GM12872 (cell line): Measurements from ENCODE around the gene KDF1.

Experiments
- TF ChIP-seq, protein P1 (sequence below): IDR thresholded peaks from 3 replicates; pipeline ENCODE4 v1.5.1; 2011; ENCODE audit warnings: low read depth, mild to moderate bottlenecking, low read length, moderate library complexity; ENCODE audit not compliant: insufficient read depth

KDF1 gene

DNA sequence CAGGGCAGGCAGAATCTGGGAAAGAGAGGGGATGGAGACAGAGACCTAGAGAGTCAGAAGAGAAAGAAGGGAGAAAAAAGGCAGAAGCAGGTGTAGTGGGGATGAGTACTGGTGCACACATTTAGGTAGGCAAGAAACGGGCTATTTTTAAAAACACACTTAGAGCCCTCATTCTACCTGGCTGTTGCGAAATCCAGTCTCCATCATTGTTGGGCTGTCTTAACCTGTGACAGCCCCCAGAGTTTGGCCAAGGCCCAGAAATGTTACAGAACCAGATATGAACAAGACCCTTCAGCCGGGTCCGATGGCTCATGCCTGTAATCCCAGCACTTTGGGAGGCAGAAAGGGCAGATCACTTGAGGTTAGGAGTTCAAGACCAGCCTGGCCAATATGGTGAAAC is 12.6 kb upstream of the KDF1 start:
- TF ChIP-seq, protein P1, sequence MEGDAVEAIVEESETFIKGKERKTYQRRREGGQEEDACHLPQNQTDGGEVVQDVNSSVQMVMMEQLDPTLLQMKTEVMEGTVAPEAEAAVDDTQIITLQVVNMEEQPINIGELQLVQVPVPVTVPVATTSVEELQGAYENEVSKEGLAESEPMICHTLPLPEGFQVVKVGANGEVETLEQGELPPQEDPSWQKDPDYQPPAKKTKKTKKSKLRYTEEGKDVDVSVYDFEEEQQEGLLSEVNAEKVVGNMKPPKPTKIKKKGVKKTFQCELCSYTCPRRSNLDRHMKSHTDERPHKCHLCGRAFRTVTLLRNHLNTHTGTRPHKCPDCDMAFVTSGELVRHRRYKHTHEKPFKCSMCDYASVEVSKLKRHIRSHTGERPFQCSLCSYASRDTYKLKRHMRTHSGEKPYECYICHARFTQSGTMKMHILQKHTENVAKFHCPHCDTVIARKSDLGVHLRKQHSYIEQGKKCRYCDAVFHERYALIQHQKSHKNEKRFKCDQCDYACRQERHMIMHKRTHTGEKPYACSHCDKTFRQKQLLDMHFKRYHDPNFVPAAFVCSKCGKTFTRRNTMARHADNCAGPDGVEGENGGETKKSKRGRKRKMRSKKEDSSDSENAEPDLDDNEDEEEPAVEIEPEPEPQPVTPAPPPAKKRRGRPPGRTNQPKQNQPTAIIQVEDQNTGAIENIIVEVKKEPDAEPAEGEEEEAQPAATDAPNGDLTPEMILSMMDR = no peak

DNA sequence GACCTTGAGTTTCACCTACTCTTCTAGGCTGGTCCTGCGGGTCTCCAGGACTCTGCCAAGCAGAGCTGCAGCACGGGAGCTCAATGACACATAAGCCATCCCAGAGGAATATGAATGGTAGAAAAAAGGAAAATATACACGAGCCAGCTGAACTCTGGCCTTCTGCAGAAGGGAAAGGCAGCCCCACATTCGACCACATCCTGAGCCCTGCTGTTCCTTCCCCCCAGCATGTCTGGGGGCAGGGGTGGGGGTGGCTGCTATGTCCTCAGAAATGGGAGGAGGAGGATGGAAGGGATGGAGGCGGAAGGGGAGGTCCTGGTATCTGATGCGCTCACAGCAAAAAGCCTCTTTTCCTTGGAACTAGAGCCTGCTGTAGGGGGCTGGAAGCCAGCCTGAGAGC is 12.1 kb upstream of the KDF1 start:
- TF ChIP-seq, protein P1 = no peak

DNA sequence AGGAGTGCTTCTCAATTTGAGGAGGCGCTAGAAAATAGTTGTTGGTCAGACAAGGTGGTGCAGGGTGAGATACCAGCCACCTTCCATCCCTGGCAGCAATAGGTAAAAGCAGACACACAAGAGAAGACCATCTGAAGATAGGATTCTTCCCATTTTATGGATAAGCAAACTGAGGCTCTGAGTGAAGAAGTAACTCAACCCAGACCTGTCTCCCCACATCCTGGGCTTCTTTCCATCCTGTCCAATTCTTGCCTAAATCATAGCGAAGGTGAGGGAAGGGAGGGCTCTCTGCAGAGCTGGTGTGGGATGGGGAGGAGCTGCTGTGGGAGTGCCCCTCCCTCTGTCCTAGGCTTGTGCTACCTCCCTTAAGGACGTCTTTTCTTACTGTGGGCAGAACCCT is 11.3 kb upstream of the KDF1 start:
- TF ChIP-seq, protein P1 = no peak

DNA sequence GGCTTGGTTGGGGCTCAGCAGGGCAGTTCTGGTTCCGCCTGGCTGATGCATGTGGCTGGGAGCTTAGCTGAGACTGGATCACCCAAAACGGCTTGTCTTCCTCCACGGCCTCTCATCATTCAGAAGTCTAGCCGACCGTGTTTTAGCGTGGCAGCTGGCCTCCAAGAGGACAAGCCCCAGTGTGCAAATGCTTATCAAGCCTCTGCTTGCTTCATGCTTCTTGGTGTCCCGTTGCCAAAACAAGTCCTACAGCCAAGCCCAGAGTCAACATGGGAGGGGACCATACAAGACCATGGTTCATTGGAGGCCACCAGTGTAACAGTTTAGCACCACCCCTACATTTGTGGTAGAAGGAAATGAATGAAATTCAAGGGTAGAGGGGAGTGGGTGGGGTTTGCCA is 10.5 kb upstream of the KDF1 start:
- TF ChIP-seq, protein P1 = no peak

DNA sequence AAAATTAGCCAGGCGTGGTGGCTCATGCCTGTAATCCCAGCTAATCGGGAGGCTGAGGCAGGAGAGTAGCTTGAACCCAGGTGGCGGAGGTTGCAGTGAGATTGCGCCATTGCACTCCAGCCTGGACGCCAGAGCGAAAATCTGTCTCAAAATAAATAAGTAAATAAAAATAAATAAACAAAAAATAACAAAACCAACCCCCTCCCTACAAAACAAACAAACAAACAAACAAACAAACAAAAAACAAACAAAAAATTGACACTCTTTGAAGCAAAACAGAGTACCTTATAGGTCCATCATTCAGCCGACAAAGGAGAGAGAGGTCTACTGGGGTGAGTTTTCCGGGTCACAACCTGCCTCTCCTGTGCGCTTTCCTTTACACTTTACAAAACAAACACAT is 5.4 kb upstream of the KDF1 start:
- TF ChIP-seq, protein P1 = no peak

DNA sequence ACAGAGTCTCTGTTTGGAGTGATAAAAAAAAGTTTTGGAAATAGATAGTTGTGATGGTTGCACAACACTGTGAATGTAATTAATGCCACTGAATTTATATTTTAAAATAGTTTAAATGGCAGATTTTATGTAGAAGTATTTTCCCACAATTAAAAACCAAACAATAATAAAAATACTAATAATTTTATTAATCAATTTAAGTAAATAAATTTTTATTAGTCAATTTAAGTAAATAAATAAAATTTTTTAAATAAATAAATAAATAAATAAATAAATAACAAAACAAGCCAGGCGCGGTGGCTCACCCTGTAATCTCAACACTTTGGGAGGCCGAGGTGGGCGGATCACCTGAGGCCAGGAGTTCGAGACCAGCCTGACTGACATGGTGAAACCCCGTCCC is 4.9 kb upstream of the KDF1 start:
- TF ChIP-seq, protein P1 = no peak

DNA sequence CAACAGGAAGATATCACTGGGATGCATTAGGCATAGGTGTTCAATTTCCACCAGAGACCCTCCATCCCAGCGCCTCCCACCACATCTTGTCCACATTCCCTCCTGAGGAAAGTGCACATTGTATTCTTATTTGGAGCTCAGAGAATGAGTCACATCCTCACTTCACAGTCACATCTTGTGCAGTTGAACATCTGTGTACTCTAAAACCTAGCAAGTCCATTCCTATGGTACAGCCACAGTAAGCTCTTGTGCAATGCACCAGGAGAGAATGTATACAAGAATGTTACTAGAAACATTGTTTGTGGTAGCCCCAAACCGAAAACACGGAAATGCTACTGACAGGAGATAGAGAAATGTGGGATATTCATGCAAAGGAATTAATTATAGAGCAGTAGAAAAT is 1.6 kb upstream of the KDF1 start:
- TF ChIP-seq, protein P1 = no peak

DNA sequence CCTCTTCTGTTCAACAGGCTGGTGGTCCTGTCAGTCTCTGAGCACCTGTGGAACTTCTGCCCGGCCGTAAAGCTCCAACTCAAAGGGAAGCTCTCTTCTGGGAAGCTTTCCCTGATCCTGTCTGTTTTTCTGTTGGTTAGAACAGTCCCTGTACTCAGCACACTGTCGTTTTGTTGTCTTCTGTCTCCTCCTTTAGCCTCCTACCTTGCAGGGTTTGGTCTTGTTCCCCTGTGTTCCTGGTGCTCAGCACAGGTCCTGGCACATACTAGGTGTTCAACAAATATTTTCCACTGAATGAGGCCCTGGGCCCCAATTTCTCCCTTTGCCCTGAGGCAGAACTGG is 328 bp upstream of the KDF1 start:
- TF ChIP-seq, protein P1 = no peak
